CD4-positive, CD25-positive, alpha-beta regulatory T cell (primary cell): ENCODE results near the gene DIP2C. TPM values are rescaled to one million over a fixed set of nuclear protein-coding genes. Genes with fewer than 3 reads are reported as not detected.

Experiments
- ATAC-seq, 2 donors: fragments of 150-1000 bp; cut with Tn5 transposase; one replicate each; pipeline ENCODE4 v1.10.0; 2021; ENCODE audit warnings: low read depth in 2 of 2, moderate number of reproducible peaks in 2 of 2, moderate library complexity in 1 of 2
- DNase-seq, 3 donors: peaks; one replicate each; pipeline versions ENCODE4 v3.0.0 to v3.0.0-alpha.2; 2012 to 2022; ENCODE audit warnings: mixed read lengths in 1 of 3
- H3K27ac ChIP-seq: one replicate; pipeline ENCODE4 v1.7.0; 2013; ENCODE audit warnings: mild to moderate bottlenecking, low read length; ENCODE audit not compliant: insufficient read depth, poor library complexity, severe bottlenecking
- H3K27me3 ChIP-seq: one replicate; pipeline ENCODE4 v1.7.0; 2013; ENCODE audit warnings: low read length; ENCODE audit not compliant: control insufficient read depth, insufficient read depth
- H3K36me3 ChIP-seq: one replicate; pipeline ENCODE4 v1.7.0; 2013; ENCODE audit warnings: mild to moderate bottlenecking, low read length, moderate library complexity; ENCODE audit not compliant: control insufficient read depth, insufficient read depth
- H3K4me1 ChIP-seq: 2 replicates; pipeline ENCODE4 v1.7.0; 2013; ENCODE audit warnings: mild to moderate bottlenecking, low read length; ENCODE audit not compliant: insufficient read depth, control insufficient read depth, poor library complexity, severe bottlenecking
- H3K4me3 ChIP-seq: one replicate; pipeline ENCODE4 v1.7.0; 2013; ENCODE audit warnings: low read depth, mild to moderate bottlenecking, low read length, moderate library complexity
- H3K9me3 ChIP-seq, 2 experiments: 1 replicate in 1 of 2; 2 replicates in 1 of 2; pipeline ENCODE4 v1.7.0; 2013; ENCODE audit warnings: low read length in 2 of 2, mild to moderate bottlenecking in 1 of 2, moderate library complexity in 1 of 2; ENCODE audit not compliant: control insufficient read depth in 2 of 2
- H3K27ac Mint-ChIP-seq, 3 donors: one replicate each; pipeline ENCODE4 v1.8.0; 2020 to 2022; ENCODE audit warnings: mild to moderate bottlenecking in 3 of 3, mixed read lengths in 3 of 3, moderate library complexity in 2 of 3
- H3K27me3 Mint-ChIP-seq: one replicate; pipeline ENCODE4 v1.8.0; 2022; ENCODE audit warnings: mild to moderate bottlenecking, mixed read lengths
- H3K36me3 Mint-ChIP-seq: one replicate; pipeline ENCODE4 v1.8.0; 2020; ENCODE audit warnings: mixed read lengths
- H3K4me1 Mint-ChIP-seq, 4 donors: one replicate each; pipeline ENCODE4 v1.8.0; 2020 to 2022; ENCODE audit warnings: mixed read lengths in 4 of 4, mild to moderate bottlenecking in 1 of 4
- H3K4me3 Mint-ChIP-seq, 4 donors: one replicate each; pipeline ENCODE4 v1.8.0; 2020 to 2022; ENCODE audit warnings: mild to moderate bottlenecking in 4 of 4, mixed read lengths in 4 of 4, moderate library complexity in 3 of 4
- H3K9me3 Mint-ChIP-seq, 7 donors: one replicate each; pipeline ENCODE4 v1.8.0; 2020 to 2022; ENCODE audit warnings: mixed read lengths in 7 of 7, mild to moderate bottlenecking in 3 of 7, moderate library complexity in 2 of 7
- polyA plus RNA-seq, 4 donors: library from polyadenylated mRNA; unstranded; fragments of 300-500 nt; fragmentation: Illumina TruSeq; gene quantifications; one replicate each; pipeline ENCODE4 v1.2.3, GENCODE V29; 2021
- total RNA-seq: library from RNA; stranded (reverse); gene quantifications from one replicate; pipeline ENCODE4 v1.2.3, GENCODE V29; 2022

The DIP2C gene
- total and polyA plus RNA-seq, 5 donors from 2014 or later, result 0.47 to 4.1 (median 0.54) TPM

DNA sequence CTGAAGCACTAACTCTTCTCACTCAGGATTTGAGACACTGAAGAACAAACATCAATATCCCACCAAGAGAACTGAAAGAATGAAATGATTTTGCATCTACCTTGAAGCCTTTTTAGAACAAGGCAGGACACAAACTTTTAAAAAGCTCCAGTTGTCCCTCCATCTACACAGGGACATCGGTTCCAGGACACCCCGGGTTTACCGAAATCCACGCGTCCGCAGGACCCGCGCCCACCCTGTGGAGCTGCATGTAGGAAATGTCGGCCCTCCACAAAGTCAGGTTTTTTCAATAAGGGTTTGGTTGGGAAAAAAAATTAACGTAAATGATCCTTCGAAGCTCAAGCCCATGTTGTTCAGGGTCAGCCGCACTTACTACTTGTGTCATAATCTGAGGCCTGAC, 94.0 kb downstream of the DIP2C start:
- DNase-seq (no peak), ATAC-seq (no peak)
- Histone ChIP-seq H3K36me3 (no peaks in the 10 kb centered on the region), H3K4me1 (no peaks in the 10 kb centered on the region), H3K27ac (no peak overlapping the region), H3K27me3 (no peaks in the 10 kb centered on the region), H3K4me3 (no peak overlapping the region), H3K9me3 (no peaks in the 10 kb centered on the region)
- Mint-ChIP-seq H3K4me3 (no peak overlapping the region), H3K27ac (no peak overlapping the region), H3K9me3 (no peaks in the 10 kb centered on the region), H3K4me1 (no peaks in the 10 kb centered on the region), H3K36me3 (no peaks in the 10 kb centered on the region), H3K27me3 (peaks cover 8% of the 10 kb centered on the region)

DNA sequence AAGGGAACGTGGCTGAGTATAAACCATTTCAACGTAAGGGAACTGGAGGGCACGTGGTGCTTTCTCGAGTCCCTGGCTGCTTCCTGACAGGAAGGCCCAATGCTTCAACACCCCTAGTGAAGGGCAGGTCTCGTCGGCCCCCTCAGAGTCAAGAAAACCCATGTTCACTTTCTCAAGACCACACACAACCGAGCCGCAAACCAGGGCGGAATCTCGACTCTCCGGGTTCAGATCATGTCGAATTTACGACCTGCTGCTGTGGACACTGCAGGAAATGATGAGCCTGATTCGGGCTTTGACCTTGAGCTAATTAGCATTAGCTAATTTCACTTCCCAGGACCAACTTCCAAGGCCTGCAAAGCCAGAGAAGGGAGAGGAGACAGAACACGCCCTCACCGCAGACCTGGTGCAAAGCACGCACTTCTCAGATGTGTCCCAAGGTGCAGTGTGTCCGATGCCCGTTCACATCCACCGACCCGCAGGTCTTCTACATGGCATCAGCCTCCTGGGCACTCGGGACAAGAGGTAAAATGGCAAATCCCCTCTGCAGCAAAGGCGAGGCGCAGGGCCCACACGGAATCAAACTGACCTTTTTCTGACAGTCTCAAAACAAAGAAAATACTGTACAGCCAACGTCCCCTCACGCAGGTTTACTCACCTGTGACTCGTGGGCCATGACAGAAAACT, 94.7 kb downstream of the DIP2C start:
- H3K36me3 ChIP-seq, result no peaks in the 10 kb centered on the region
- DNase-seq (no peak), ATAC-seq (no peak)
- no peaks in the 10 kb centered on the region for H3K4me1 Mint-ChIP-seq
- no peak overlapping the region for H3K4me3 ChIP-seq
- no peaks in the 10 kb centered on the region for H3K9me3 ChIP-seq
- no peak overlapping the region for H3K27ac Mint-ChIP-seq
- H3K27ac ChIP-seq, result no peak overlapping the region
- H3K36me3 Mint-ChIP-seq, result no peaks in the 10 kb centered on the region
- no peaks in the 10 kb centered on the region for H3K9me3 Mint-ChIP-seq
- peaks cover 10% of the 10 kb centered on the region for H3K27me3 Mint-ChIP-seq
- no peaks in the 10 kb centered on the region for H3K4me1 ChIP-seq
- no peaks in the 10 kb centered on the region for H3K27me3 ChIP-seq
- no peak overlapping the region for H3K4me3 Mint-ChIP-seq

DNA sequence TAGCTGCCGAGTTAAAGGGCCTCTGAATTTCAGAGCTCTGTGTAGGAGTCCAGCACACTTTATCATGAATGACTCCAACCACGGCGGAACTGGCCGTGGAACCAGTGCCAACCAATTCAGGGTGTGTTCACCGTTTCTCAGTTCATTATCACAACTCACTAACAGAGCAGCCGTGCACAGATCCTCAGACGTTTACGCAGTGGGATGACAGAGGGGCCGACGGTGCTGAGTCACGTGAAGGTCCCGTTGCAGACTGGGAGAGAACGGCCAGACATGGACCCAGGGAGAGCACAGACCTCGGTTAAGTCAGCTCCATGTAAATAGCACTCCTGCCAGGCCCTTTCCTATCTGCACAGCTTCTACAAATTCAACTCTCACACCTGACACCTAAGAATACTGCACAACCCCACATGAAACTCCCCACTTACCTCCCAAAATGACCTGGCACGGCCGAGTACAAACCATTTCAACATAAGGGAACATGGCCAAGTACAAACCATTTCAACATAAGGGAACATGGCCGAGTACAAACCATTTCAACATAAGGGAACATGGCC, 95.5 kb downstream of the DIP2C start:
- Histone ChIP-seq H3K9me3 (no peaks in the 10 kb centered on the region), H3K27me3 (no peaks in the 10 kb centered on the region), H3K4me1 (no peaks in the 10 kb centered on the region), H3K36me3 (no peaks in the 10 kb centered on the region), H3K4me3 (no peak overlapping the region), H3K27ac (no peak overlapping the region)
- H3K9me3 Mint-ChIP-seq, result no peaks in the 10 kb centered on the region
- no peak overlapping the region for H3K4me3 Mint-ChIP-seq
- ATAC-seq (no peak), DNase-seq (no peak)
- H3K27me3 Mint-ChIP-seq, result peaks cover 10% of the 10 kb centered on the region
- H3K36me3 Mint-ChIP-seq, result no peaks in the 10 kb centered on the region
- H3K27ac Mint-ChIP-seq, result no peak overlapping the region
- H3K4me1 Mint-ChIP-seq, result no peaks in the 10 kb centered on the region

DNA sequence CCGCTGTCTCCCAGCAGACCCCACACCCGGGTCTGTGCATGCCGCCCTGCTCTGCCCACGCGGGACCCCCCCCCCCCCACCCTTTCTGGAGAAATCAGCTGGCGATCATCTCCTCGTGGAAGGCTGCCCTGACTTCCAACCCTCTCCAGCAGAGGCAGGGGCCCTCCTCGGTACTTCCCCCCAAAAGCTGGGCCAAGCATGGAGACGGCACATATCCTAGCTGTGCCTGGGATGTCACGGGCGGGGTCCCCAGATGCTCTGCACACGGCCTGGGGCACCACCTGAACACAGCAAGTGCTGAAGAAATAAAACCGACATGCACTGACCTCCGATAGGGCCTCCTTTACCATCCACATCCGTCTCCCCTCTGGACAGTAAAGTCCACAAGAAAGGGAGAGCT, 96.0 kb downstream of the DIP2C start:
- Histone ChIP-seq H3K4me1 (no peaks in the 10 kb centered on the region), H3K4me3 (no peak overlapping the region), H3K36me3 (no peaks in the 10 kb centered on the region), H3K9me3 (no peaks in the 10 kb centered on the region), H3K27ac (no peak overlapping the region), H3K27me3 (no peaks in the 10 kb centered on the region)
- Mint-ChIP-seq H3K4me1 (no peaks in the 10 kb centered on the region), H3K27me3 (peaks cover 10% of the 10 kb centered on the region), H3K4me3 (no peak overlapping the region), H3K36me3 (no peaks in the 10 kb centered on the region), H3K9me3 (no peaks in the 10 kb centered on the region), H3K27ac (no peak overlapping the region)
- DNase-seq (no peak), ATAC-seq (no peak)

DNA sequence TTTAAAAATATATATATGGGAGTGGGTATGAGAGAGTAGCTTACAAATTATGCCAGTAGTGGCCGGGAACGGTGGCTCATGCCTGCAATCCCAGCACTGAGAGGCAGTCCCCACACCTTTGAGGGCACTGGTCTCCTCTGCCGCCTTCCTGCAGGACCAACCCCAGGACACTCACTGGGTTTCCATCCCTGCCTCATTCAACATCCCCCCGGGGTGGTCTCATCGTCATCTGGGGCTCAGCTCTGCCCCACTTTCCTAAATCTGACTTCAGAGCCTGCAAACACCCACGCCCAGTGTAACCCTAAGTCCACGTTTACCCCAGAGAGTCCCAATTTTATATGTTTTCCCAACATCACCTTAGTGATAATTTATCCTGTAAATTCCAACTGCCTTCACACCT, 96.5 kb downstream of the DIP2C start:
- Histone ChIP-seq H3K4me3 (no peak overlapping the region), H3K27me3 (no peaks in the 10 kb centered on the region), H3K4me1 (no peaks in the 10 kb centered on the region), H3K27ac (no peak overlapping the region), H3K9me3 (no peaks in the 10 kb centered on the region), H3K36me3 (no peaks in the 10 kb centered on the region)
- H3K27ac Mint-ChIP-seq, result no peak overlapping the region
- ATAC-seq, result no peak
- H3K4me1 Mint-ChIP-seq, result no peaks in the 10 kb centered on the region
- no peaks in the 10 kb centered on the region for H3K9me3 Mint-ChIP-seq
- no peak for DNase-seq
- no peak overlapping the region for H3K4me3 Mint-ChIP-seq
- H3K27me3 Mint-ChIP-seq, result peaks cover 10% of the 10 kb centered on the region
- H3K36me3 Mint-ChIP-seq, result no peaks in the 10 kb centered on the region

DNA sequence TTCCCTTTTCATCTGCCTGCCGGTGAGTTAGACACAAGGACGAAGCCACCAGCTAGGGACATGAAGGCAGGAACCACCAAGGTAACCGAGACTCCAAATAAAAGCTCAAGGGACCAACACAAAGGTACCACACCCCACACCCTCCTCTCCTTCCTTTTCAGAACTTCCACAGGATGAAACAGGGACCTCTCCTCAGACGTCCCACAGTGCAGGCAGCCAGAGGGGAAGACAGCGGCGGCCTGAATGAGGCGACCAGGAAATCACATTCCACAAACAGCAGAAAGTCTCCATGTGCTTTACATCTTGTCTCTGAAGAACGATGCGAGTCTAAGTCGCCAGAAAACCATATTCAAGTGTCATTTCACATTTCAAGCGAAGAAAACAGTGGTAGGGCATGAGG, 97.8 kb downstream of the DIP2C start:
- Histone ChIP-seq H3K9me3 (no peaks in the 10 kb centered on the region), H3K27ac (no peak overlapping the region), H3K4me1 (no peaks in the 10 kb centered on the region), H3K27me3 (no peaks in the 10 kb centered on the region), H3K36me3 (no peaks in the 10 kb centered on the region), H3K4me3 (no peak overlapping the region)
- Mint-ChIP-seq H3K27ac (no peak overlapping the region), H3K9me3 (no peaks in the 10 kb centered on the region), H3K27me3 (peaks cover 10% of the 10 kb centered on the region), H3K4me1 (no peaks in the 10 kb centered on the region), H3K36me3 (no peaks in the 10 kb centered on the region), H3K4me3 (no peak overlapping the region)
- ATAC-seq, result no peak
- DNase-seq, result no peak

DNA sequence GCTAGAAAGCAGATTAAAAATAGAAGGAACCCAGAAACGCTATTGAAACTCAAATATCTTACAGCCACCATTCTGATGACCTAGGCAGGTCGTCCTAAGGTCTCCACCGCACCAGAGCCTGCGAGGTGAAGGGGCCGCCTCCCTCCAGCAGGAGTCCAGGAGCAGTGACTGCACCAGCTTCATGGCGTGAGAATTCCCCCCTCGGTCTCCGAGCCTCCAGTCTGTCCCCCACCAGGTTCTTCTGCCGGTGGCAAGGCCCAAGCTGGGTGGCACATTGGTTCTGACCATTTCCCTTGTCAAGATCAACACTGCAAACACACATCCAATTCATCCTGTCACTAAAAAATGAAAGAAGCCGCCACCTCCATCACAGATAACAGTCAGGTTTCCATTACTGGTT, 98.7 kb downstream of the DIP2C start:
- peaks cover 10% of the 10 kb centered on the region for H3K27me3 Mint-ChIP-seq
- no peaks in the 10 kb centered on the region for H3K9me3 Mint-ChIP-seq
- no peak overlapping the region for H3K27ac Mint-ChIP-seq
- Histone ChIP-seq H3K9me3 (no peaks in the 10 kb centered on the region), H3K27me3 (no peaks in the 10 kb centered on the region), H3K36me3 (no peaks in the 10 kb centered on the region), H3K4me3 (no peak overlapping the region), H3K4me1 (no peaks in the 10 kb centered on the region), H3K27ac (no peak overlapping the region)
- DNase-seq (no peak), ATAC-seq (no peak)
- H3K36me3 Mint-ChIP-seq, result no peaks in the 10 kb centered on the region
- no peaks in the 10 kb centered on the region for H3K4me1 Mint-ChIP-seq
- H3K4me3 Mint-ChIP-seq, result no peak overlapping the region

DNA sequence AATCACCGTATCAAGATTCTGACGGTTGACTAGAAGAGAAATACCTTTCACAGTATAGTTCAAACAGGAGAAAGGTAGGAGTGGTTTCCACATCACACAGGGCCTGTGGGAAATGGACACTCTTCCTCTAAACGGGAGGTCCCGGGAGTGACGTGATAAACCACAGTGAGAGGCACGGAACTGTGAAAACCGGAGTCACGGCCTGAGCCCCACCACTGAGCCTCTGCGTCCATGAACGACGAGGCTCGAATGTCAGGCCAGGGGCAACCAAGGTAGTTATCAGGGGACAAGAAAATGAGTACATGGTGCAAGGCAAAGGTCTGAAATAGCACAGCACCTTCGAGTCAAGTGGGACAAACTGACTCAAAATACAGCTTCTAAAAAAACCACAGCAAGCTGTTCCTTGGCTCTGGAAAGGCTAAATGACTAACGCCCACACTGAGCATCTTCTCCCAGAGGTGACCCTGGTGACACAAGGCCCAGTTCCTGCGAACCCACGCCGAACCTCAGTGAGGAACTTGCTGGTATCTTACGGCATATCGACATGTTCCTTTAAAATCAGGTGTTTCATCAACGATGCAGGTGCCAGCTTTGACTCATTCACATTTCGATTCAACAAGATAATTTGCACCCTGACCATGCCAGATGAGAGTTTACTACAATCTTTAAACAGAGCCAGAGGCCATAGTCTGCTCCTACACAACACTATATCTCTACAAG, 99.3 kb downstream of the DIP2C start:
- Mint-ChIP-seq H3K4me1 (no peaks in the 10 kb centered on the region), H3K36me3 (no peaks in the 10 kb centered on the region), H3K4me3 (no peak overlapping the region), H3K9me3 (no peaks in the 10 kb centered on the region), H3K27ac (no peak overlapping the region), H3K27me3 (peaks cover 10% of the 10 kb centered on the region)
- H3K27me3 ChIP-seq, result no peaks in the 10 kb centered on the region
- H3K4me1 ChIP-seq, result no peaks in the 10 kb centered on the region
- no peak overlapping the region for H3K4me3 ChIP-seq
- no peak for DNase-seq
- H3K27ac ChIP-seq, result no peak overlapping the region
- no peak for ATAC-seq
- no peaks in the 10 kb centered on the region for H3K36me3 ChIP-seq
- no peaks in the 10 kb centered on the region for H3K9me3 ChIP-seq
